ENCODE measurements around the gene DNAAF1.

DNA sequence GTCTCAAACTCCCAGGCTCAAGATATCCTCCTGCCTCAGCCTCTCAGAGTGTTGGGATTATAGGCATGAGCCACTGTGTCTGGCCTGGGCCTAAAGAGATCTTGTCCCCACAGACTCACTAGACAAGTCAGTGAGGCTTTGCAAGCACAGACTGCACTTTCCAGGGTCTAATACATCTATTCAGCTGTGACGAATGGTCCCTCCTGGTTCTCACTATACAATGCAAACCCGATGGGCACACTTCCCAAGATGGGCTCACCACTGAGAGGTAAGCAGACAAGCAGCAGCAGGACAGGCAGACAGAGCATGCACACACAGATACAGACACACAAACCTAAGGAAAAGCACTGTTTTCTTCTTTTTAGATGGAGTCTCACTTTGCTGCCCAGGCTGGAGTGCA, 37.2 kb upstream of the DNAAF1 start:
- TF ChIP-seq, protein P1, sequence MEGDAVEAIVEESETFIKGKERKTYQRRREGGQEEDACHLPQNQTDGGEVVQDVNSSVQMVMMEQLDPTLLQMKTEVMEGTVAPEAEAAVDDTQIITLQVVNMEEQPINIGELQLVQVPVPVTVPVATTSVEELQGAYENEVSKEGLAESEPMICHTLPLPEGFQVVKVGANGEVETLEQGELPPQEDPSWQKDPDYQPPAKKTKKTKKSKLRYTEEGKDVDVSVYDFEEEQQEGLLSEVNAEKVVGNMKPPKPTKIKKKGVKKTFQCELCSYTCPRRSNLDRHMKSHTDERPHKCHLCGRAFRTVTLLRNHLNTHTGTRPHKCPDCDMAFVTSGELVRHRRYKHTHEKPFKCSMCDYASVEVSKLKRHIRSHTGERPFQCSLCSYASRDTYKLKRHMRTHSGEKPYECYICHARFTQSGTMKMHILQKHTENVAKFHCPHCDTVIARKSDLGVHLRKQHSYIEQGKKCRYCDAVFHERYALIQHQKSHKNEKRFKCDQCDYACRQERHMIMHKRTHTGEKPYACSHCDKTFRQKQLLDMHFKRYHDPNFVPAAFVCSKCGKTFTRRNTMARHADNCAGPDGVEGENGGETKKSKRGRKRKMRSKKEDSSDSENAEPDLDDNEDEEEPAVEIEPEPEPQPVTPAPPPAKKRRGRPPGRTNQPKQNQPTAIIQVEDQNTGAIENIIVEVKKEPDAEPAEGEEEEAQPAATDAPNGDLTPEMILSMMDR (IDR thresholded peaks at IDR 0.05; ENCODE audit: low read depth, low read length, poor library complexity, severe bottlenecking), result no peak
- no peak for TF ChIP-seq EZH2phosphoT487 (IDR thresholded peaks at IDR 0.05; ENCODE audit: borderline replicate concordance, low read length)
